Tongue (tissue), 2 donors: Measurements from ENCODE around the gene LENEP. TPM values are rescaled to one million over a fixed set of nuclear protein-coding genes. Genes with fewer than 3 reads are reported as not detected.

Experiments
- DNase-seq: peaks from one replicate; pipeline ENCODE4 v3.0.0-alpha.2; 2015
- total RNA-seq: library from RNA; depleted of rRNA; stranded (reverse); fragments of >200 nt; gene quantifications from one replicate; pipeline ENCODE4 v1.2.3, GENCODE V29; 2014

LENEP gene
- not detected for total RNA-seq

- DNase-seq: no peak
Measured at GRCh38 chr1:154993572-154994268, at the start of gene LENEP. TSS of gene LENEP (plus strand) at chr1:154993586. CDS start at chr1:154993608, 22 bp downstream.

DNA sequence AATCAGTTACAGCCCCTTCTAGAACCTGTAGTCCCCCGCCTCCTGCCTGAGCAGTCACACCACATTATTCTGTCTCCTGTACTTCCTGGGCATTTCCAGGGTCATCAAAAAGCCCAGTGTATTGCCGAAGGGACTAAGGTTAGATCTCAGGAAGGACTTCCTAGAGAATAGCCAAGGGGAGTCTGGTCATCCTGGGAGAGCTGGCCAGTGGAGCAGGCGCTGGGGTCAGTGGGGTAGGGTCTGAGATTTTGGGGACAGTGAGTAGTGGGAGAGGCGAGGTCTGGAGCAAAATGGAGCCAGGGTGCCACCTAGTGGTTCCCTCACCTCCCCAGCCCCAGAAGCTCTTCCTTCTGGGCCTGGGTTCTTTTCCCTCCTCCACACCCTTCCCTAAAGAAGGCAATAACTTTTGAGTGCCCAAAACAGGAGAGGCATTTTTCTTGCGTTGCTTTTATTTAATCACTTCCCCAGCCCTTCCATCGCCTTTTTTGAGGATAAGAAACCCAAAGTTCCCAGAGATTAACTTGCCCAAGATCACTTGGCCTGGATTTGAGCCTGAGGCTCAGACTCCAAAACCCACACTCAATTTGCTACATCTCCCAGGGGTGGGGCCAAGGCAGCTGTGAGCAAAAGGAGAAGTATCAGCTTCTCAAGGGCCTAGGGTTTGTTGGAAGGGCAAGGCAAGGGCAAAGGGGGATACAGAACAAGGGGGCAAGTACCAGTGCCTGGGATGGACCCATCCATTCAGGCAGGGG is 49.6 kb upstream of the LENEP start:
- peak; percentile 65 for DNase-seq

DNA sequence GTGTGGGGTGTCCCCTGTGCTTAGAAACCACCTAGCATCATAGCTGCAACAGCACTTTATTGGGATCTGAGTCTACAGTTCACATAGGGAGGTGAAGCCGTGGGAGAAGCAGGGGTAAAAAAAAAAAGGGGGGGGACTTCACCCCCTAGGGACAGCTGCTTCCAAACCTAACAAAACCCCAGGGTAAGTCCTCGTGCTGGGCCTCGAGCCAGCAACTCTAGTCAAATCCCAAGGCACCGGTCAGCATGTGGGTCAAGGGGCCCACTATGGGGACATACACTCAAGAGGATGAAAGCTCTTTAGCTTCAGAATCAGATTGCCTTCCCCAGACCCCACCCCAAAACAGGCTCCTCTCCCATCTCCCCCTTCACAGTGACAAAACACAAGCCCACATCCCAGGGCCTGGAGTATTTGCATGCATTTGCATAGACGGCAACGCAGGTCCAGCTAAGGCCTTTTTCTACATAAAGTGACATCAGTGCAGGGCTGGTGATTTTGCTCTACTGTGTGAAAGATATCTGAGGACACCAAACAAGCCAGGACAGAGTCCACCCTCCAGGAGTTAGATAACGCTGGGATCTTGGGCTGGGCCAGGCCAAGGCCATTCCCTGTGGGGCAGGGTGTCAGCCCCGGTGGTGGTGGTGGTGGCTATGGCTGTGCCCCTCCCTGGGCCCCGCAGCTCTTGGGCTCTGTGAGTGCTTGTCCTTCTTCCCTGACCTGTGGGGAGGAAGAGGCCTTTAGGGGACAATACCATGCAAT is 48.8 kb upstream of the LENEP start:
- no peak for DNase-seq

GRCh38 chr1:154945160-154945961 is 48.0 kb upstream of the LENEP start:
- DNase-seq: no peak

DNA sequence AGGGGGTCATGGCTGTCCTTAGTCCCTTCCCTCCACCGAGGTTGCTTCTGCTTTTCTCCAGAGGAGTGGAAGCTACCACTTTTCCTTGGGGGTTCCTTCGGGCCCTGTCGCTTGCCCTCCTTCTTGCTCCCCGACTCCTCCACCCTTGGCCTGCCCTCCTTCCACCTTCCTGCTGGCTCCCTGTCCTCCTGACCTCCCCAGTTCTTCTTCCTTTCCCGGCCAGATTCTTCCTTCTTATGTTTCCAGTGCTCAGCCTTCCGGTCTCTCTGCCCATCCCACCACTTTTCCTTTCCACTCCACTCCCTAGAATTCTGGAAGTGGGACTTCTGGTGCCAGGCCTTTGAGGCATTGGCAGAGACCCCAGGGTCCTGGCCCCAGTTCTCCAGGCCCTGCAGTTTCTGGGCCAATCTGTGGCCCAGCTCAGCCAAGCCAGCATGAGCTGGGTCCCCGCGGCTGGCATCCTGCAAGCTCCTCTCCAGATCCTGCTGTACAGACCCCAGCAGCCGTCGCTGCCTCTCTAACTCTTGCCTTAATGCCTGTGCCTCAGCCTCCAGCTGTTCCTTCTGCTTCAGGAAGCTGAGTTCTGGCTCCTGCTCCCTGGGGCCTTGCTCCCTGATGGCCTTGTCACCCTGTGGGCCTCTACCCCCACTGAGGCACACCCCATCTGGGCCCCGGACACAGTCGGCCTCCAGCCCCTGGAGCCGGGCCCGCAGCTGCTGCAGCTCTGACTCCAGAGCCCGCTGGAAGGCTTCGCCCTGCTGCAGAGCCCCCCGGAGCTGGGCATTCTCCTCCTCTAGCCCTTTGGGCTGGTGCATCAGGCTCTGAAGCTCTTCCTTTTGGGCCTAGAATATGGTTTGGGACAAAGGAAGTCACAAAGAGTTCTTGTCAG is 47.2 kb upstream of the LENEP start:
- DNase-seq: no peak

GRCh38 chr1:154948079-154948478 is 45.3 kb upstream of the LENEP start:
- no peak for DNase-seq

GRCh38 chr1:154951901-154952657 is 41.3 kb upstream of the LENEP start:
- peak; percentile 50 for DNase-seq

DNA sequence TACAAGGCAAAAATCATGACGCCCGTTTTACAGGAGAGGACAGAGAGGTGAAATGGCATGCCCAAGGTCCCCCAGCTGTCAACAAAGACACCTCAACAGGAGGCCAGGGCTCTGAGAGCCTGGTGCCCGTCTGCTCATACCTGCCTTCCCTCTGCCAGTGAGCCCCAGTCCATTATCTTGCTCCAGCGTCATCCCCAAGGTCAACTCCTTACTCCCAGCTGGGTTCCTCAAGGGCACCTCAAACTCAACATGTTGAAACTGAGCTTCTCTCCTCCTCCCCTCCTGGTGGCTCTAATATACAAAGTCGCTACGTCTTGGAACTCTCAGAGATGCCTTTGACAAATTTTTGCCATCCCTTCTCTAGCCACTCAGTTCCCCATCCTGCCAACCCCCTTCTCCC is 40.7 kb upstream of the LENEP start:
- DNase-seq: no peak

- no peak for DNase-seq
Measured at GRCh38 chr1:154953611-154954038, 39.8 kb upstream of the LENEP start.

DNA sequence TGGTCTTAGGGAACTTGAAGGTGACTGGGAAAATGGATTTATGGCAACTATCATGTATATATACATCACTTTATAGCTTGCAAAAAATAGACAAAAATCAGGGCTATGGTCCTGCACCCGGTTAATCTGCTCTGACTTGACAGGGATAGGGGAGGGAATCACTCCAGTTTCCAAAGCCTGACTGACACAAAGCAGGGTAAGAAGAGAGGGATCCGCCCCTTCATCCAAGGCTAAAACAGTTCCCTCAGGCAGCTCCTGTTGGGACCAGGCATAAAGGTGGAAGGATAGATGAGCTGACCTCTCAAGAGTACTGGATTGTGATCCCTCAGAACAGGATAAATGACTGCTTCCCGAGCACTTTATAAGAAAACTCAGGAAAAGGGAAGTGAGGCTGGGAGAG is 38.8 kb upstream of the LENEP start:
- no peak for DNase-seq

- peak; percentile 89 for DNase-seq
Measured at GRCh38 chr1:154955039-154955717, 38.2 kb upstream of the LENEP start.

DNA sequence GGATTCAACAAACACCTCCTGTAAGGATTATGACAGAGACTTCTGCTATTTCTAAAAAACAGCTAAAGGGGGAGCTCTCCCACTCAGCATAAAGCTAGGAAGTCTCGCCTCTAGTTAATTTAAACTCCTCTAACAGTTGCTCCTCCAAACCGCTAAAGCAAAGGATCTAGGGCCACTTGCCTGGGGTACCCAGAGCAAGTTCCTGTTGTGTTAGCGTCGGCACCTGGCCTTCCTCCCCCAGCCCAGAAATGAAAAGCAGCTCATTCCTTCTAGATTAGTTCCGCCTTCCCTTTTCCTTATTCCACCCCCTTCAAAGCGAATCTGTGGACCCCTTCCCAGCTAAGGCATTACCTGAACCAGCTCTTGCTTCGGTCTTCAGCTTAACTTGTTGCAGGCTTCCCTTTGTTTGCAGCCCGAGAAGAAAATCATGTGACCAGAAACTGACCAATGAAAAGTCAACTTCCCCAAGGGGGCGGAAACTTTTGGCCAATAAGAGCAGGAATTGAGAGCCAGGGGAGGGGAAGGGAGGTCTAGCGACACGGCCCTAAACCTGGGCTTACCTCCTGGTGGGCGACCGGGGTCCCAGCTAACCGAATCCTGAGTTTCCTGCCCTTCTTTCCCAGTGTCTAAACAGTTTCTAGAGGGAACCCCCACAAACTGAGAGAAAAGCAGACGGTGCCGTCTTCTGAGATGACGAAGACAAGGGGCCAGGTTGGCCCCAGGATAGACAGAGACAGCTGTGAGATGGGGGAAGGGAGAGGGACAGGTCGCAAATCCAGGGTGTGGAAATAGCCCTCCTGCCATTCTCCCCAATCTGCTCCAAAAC is 37.5 kb upstream of the LENEP start, which contains the start of gene PBXIP1:
Gene PBXIP1, minus strand, starts transcription at position 382 of the 826 bp plus-strand sequence. CDS start 2,378 bp downstream, outside the sequence.
- DNase-seq: peak; percentile 98

- DNase-seq: peak; percentile 93
Measured at GRCh38 chr1:154956544-154956941, 36.8 kb upstream of the LENEP start.

DNA sequence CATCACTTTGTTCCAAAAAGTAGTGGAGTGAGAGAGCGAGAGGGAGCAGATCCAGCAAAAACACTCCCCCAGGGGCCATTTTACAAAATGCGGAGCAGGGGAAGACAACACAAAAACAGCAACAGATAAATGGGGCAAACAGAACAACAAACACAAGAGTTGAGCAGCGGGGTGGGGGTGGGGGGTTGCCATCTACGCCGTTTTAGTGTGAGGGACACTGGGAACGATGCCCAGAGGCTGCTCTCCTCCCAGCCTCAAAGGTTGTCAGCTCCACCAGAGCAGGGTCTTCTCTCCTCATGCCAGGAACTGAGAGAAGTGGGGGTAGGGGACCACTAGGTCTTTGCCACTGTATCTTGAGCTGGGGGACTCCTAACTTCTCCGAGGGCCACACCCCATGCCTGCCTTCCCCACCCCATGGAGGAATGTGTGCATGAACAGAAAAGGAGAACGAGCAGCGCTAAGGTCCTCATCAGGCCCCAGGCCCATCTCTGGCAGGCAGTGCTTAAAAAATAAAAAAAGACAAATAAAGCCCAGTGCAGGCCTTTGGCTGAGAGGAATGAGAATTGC is 36.2 kb upstream of the LENEP start:
- DNase-seq: no peak

- DNase-seq: no peak
Measured at GRCh38 chr1:154958036-154958435, 35.4 kb upstream of the LENEP start.

- no peak for DNase-seq
Measured at GRCh38 chr1:154958681-154959425, 34.5 kb upstream of the LENEP start.

GRCh38 chr1:154959426-154959780 is 34.0 kb upstream of the LENEP start:
- no peak for DNase-seq
